ENCODE results near the gene TMEM9B.

Gene TMEM9B

GRCh38 chr11:8959546-8960166 is 4.6 kb downstream of the TMEM9B start:
- TF ChIP-seq CTCF (IDR thresholded peaks at IDR 0.05; ENCODE audit: control insufficient read depth, extremely low read depth, insufficient read depth), result peak; percentile 75
- DNase-seq (ENCODE audit: low read depth), result peak; percentile 69
- H3K4me3 ChIP-seq (ENCODE audit: low read depth, low read length), result no peak overlapping the region

- DNase-seq (ENCODE audit: low read depth), result no peak
- TF ChIP-seq CTCF (IDR thresholded peaks at IDR 0.05; ENCODE audit: control insufficient read depth, extremely low read depth, insufficient read depth), result no peak
Observed at GRCh38 chr11:8956860-8957259, 7.4 kb downstream of the TMEM9B start.

GRCh38 chr11:8948886-8949285 is 15.4 kb downstream of the TMEM9B start:
- DNase-seq (ENCODE audit: low read depth), result no peak
- H3K4me3 ChIP-seq (ENCODE audit: low read depth, low read length), result no peak overlapping the region
- no peak for TF ChIP-seq CTCF (IDR thresholded peaks at IDR 0.05; ENCODE audit: control insufficient read depth, extremely low read depth, insufficient read depth)

More at GRCh38 chr11:8956860-8957259, 7.4 kb downstream of the TMEM9B start:
- H3K4me3 ChIP-seq (ENCODE audit: low read depth, low read length), result no peak overlapping the region

- no peak for TF ChIP-seq CTCF (IDR thresholded peaks at IDR 0.05; ENCODE audit: control insufficient read depth, extremely low read depth, insufficient read depth)
- DNase-seq (ENCODE audit: low read depth), result no peak
- H3K4me3 ChIP-seq (ENCODE audit: low read depth, low read length), result no peak overlapping the region
Observed at GRCh38 chr11:8947230-8947943, 16.9 kb downstream of the TMEM9B start.

GRCh38 chr11:8942518-8943066 is 21.6 kb downstream of the TMEM9B start, which contains the start of gene ASCL3:
Gene ASCL3, minus strand, starts transcription at chr11:8943016. Its CDS starts 4,855 bp downstream, at chr11:8938161.
- DNase-seq (ENCODE audit: low read depth), result no peak
- TF ChIP-seq CTCF (IDR thresholded peaks at IDR 0.05; ENCODE audit: control insufficient read depth, extremely low read depth, insufficient read depth), result no peak
- H3K4me3 ChIP-seq (ENCODE audit: low read depth, low read length), result no peak within 1 kb of the TSS

GRCh38 chr11:8941341-8942103 is 22.7 kb downstream of the TMEM9B start:
- no peak for TF ChIP-seq CTCF (IDR thresholded peaks at IDR 0.05; ENCODE audit: control insufficient read depth, extremely low read depth, insufficient read depth)
- no peak for DNase-seq (ENCODE audit: low read depth)
- H3K4me3 ChIP-seq (ENCODE audit: low read depth, low read length), result no peak overlapping the region

Measured in LNCaP clone FGC (cell line).